Testis (tissue), 2 donors: ENCODE data around the gene CRLF2.

ENCODE experiments used
- CTCF ChIP-seq, 3 experiments: fragments of 450-650 bp in 2 of 3; fragments of 200-600 bp in 1 of 3; sonication (generic) in 1 of 3; IDR thresholded peaks; one replicate each; pipeline ENCODE4 v1.5.1; 2016 to 2019; ENCODE audit warnings: antibody characterized with exemption in 3 of 3, mild to moderate bottlenecking in 2 of 3, moderate library complexity in 1 of 3
- POLR2A ChIP-seq: fragments of 450-650 bp; IDR thresholded peaks from one replicate; pipeline ENCODE4 v1.6.1; 2017; ENCODE audit warnings: antibody characterized with exemption, mild to moderate bottlenecking, moderate library complexity

GRCh38 chrX:1178580-1179057 is 33.8 kb downstream of the CRLF2 start:
- TF ChIP-seq CTCF (IDR thresholded peaks at IDR 0.05) (no peak), POLR2A (no peak)
